Measurements from ENCODE around the gene FAM13A. TPM values are rescaled to one million over a fixed set of nuclear protein-coding genes. Genes with fewer than 3 reads are reported as not detected.

FAM13A gene
- total RNA-seq, 1 donor from 2014 or later = 51.2 TPM

GRCh38 chr4:89099034-89099433 is 42.0 kb upstream of the FAM13A start:
- Mint-ChIP-seq H3K9me3 (ENCODE audit: unreplicated experiment) (peaks cover 8% of the 10 kb centered on the region), H3K4me1 (ENCODE audit: low read depth, unreplicated experiment) (no peaks in the 10 kb centered on the region), H3K27ac (ENCODE audit: unreplicated experiment) (no peak overlapping the region), H3K27me3 (ENCODE audit: unreplicated experiment) (no peaks in the 10 kb centered on the region), H3K36me3 (ENCODE audit: unreplicated experiment) (no peaks in the 10 kb centered on the region), H3K4me3 (ENCODE audit: unreplicated experiment) (no peak overlapping the region)
- DNase-seq = no peak
- TF ChIP-seq CTCF (IDR thresholded peaks at IDR 0.05; ENCODE audit: partially characterized antibody, unreplicated experiment) = no peak

GRCh38 chr4:89078300-89078699 is 21.3 kb upstream of the FAM13A start:
- H3K27me3 Mint-ChIP-seq (ENCODE audit: unreplicated experiment) = no peaks in the 10 kb centered on the region
- TF ChIP-seq CTCF (IDR thresholded peaks at IDR 0.05; ENCODE audit: partially characterized antibody, unreplicated experiment) = no peak
- H3K4me3 Mint-ChIP-seq (ENCODE audit: unreplicated experiment) = no peak overlapping the region
- DNase-seq = no peak
- H3K27ac Mint-ChIP-seq (ENCODE audit: unreplicated experiment) = no peak overlapping the region
- no peaks in the 10 kb centered on the region for H3K4me1 Mint-ChIP-seq (ENCODE audit: low read depth, unreplicated experiment)
- peaks cover 42% of the 10 kb centered on the region for H3K36me3 Mint-ChIP-seq (ENCODE audit: unreplicated experiment)
- peaks cover 8% of the 10 kb centered on the region for H3K9me3 Mint-ChIP-seq (ENCODE audit: unreplicated experiment)

GRCh38 chr4:89077761-89078160 is 20.8 kb upstream of the FAM13A start:
- H3K27ac Mint-ChIP-seq (ENCODE audit: unreplicated experiment) = no peak overlapping the region
- H3K4me1 Mint-ChIP-seq (ENCODE audit: low read depth, unreplicated experiment) = peaks cover 3% of the 10 kb centered on the region
- H3K9me3 Mint-ChIP-seq (ENCODE audit: unreplicated experiment) = peaks cover 8% of the 10 kb centered on the region
- no peak for DNase-seq
- H3K27me3 Mint-ChIP-seq (ENCODE audit: unreplicated experiment) = no peaks in the 10 kb centered on the region
- H3K4me3 Mint-ChIP-seq (ENCODE audit: unreplicated experiment) = no peak overlapping the region
- no peak for TF ChIP-seq CTCF (IDR thresholded peaks at IDR 0.05; ENCODE audit: partially characterized antibody, unreplicated experiment)
- peaks cover 42% of the 10 kb centered on the region for H3K36me3 Mint-ChIP-seq (ENCODE audit: unreplicated experiment)

GRCh38 chr4:89072921-89073320 is 15.9 kb upstream of the FAM13A start:
- H3K27ac Mint-ChIP-seq (ENCODE audit: unreplicated experiment) = no peak overlapping the region
- no peak for TF ChIP-seq CTCF (IDR thresholded peaks at IDR 0.05; ENCODE audit: partially characterized antibody, unreplicated experiment)
- H3K4me1 Mint-ChIP-seq (ENCODE audit: low read depth, unreplicated experiment) = peaks cover 5% of the 10 kb centered on the region
- peaks cover 17% of the 10 kb centered on the region for H3K36me3 Mint-ChIP-seq (ENCODE audit: unreplicated experiment)
- H3K9me3 Mint-ChIP-seq (ENCODE audit: unreplicated experiment) = peaks cover 6% of the 10 kb centered on the region
- no peak overlapping the region for H3K4me3 Mint-ChIP-seq (ENCODE audit: unreplicated experiment)
- H3K27me3 Mint-ChIP-seq (ENCODE audit: unreplicated experiment) = no peaks in the 10 kb centered on the region
- no peak for DNase-seq

GRCh38 chr4:89071311-89071710 is 14.3 kb upstream of the FAM13A start:
- H3K4me3 Mint-ChIP-seq (ENCODE audit: unreplicated experiment) = no peak overlapping the region
- H3K4me1 Mint-ChIP-seq (ENCODE audit: low read depth, unreplicated experiment) = peaks cover 13% of the 10 kb centered on the region
- no peak overlapping the region for H3K27ac Mint-ChIP-seq (ENCODE audit: unreplicated experiment)
- H3K9me3 Mint-ChIP-seq (ENCODE audit: unreplicated experiment) = peaks cover under 1% of the 10 kb centered on the region
- DNase-seq = no peak
- TF ChIP-seq CTCF (IDR thresholded peaks at IDR 0.05; ENCODE audit: partially characterized antibody, unreplicated experiment) = no peak
- H3K27me3 Mint-ChIP-seq (ENCODE audit: unreplicated experiment) = no peaks in the 10 kb centered on the region
- H3K36me3 Mint-ChIP-seq (ENCODE audit: unreplicated experiment) = peaks cover under 1% of the 10 kb centered on the region
